NB4 (cell line): ENCODE results near the gene SYNJ1.

Experiments used
- CTCF ChIP-seq: IDR thresholded peaks from one replicate; pipeline ENCODE4 v1.5.1; 2012; ENCODE audit warnings: low read depth, low read length
- MAX ChIP-seq: IDR thresholded peaks from 2 replicates; pipeline ENCODE4 v1.6.1; 2011; ENCODE audit warnings: low read depth, low read length

DNA sequence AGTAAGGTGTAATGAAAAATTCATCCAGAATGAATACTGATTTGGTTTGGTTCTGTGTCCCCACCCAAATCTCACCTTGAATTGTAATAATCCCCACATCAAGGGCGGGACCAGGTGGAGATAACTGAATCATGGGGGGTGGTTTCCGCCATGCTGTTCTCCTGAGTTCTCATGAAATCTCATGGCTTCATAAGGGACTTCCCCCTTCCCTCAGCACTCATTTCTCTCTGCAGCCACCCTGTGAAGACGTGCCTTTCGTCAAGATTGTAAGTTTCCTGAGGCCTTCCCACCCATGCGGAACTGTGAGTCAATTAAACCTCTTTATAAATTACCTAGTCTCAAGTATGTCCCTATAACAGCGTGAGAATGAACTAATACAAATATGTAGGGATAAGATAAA, 5.5 kb upstream of the SYNJ1 start:
- TF ChIP-seq CTCF: no peak
- TF ChIP-seq MAX: no peak
